Trophoblast cell (in vitro differentiated cells and primary cell): Measurements from ENCODE around the gene CRAT.
A peak's percentile ranks its signal among the peaks of the same experiment; 100 is the strongest.

Experiments
- DNase-seq, 2 donors: peaks; one replicate each; pipeline ENCODE4 v3.0.0-alpha.2; 2016
- H2AFZ ChIP-seq: 2 replicates; pipeline ENCODE4 v1.6.1; 2013; ENCODE audit warnings: low read length, moderate library complexity, mild to moderate bottlenecking; ENCODE audit not compliant: insufficient read depth, poor library complexity
- H2AK5ac ChIP-seq: 2 replicates; pipeline ENCODE4 v1.6.1; 2013; ENCODE audit warnings: mild to moderate bottlenecking, low read length
- H2BK120ac ChIP-seq: 2 replicates; pipeline ENCODE4 v1.6.1; 2013; ENCODE audit warnings: low read length, mild to moderate bottlenecking, moderate library complexity; ENCODE audit not compliant: insufficient read depth, poor library complexity
- H2BK12ac ChIP-seq: 2 replicates; pipeline ENCODE4 v1.6.1; 2013; ENCODE audit warnings: mild to moderate bottlenecking, low read length, moderate library complexity
- H2BK5ac ChIP-seq: 2 replicates; pipeline ENCODE4 v1.6.1; 2013; ENCODE audit warnings: low read length, low read depth, moderate library complexity, mild to moderate bottlenecking; ENCODE audit not compliant: poor library complexity
- H3K14ac ChIP-seq: 2 replicates; pipeline ENCODE4 v1.6.1; 2013; ENCODE audit warnings: mild to moderate bottlenecking, low read length
- H3K18ac ChIP-seq: 2 replicates; pipeline ENCODE4 v1.6.1; 2013; ENCODE audit warnings: mild to moderate bottlenecking, low read length
- H3K23ac ChIP-seq: 2 replicates; pipeline ENCODE4 v1.6.1; 2013; ENCODE audit warnings: low read length
- H3K27ac ChIP-seq: 2 replicates; pipeline ENCODE4 v1.5.1; 2013; ENCODE audit warnings: low read depth, mild to moderate bottlenecking, inconsistent platforms, low read length, moderate library complexity
- H3K27me3 ChIP-seq: 2 replicates; pipeline ENCODE4 v1.6.1; 2013; ENCODE audit warnings: inconsistent platforms, mild to moderate bottlenecking, low read length, moderate library complexity; ENCODE audit not compliant: insufficient read depth
- H3K36me3 ChIP-seq, 2 experiments: 1 replicate in 1 of 2; 2 replicates in 1 of 2; pipeline ENCODE4 v1.6.1; 2013; ENCODE audit warnings: low read length in 2 of 2, mild to moderate bottlenecking in 2 of 2, moderate library complexity in 1 of 2; ENCODE audit not compliant: insufficient read depth in 2 of 2, control insufficient read depth in 1 of 2
- H3K4ac ChIP-seq: 2 replicates; pipeline ENCODE4 v1.6.1; 2013; ENCODE audit warnings: low read depth, mild to moderate bottlenecking, low read length, moderate library complexity
- H3K4me1 ChIP-seq, 2 experiments: 1 replicate in 1 of 2; 2 replicates in 1 of 2; pipeline ENCODE4 v1.6.1; 2013; ENCODE audit warnings: low read length in 2 of 2, mild to moderate bottlenecking in 2 of 2, moderate library complexity in 1 of 2; ENCODE audit not compliant: insufficient read depth in 2 of 2, control insufficient read depth in 1 of 2
- H3K4me2 ChIP-seq: 2 replicates; pipeline ENCODE4 v1.6.1; 2013; ENCODE audit warnings: inconsistent platforms, mild to moderate bottlenecking, low read length, moderate library complexity
- H3K4me3 ChIP-seq: 2 replicates; pipeline ENCODE4 v1.5.1; 2013; ENCODE audit warnings: mild to moderate bottlenecking, low read depth, low read length, inconsistent platforms
- H3K79me1 ChIP-seq: one replicate; pipeline ENCODE4 v1.6.1; 2013; ENCODE audit warnings: low read length
- H3K79me2 ChIP-seq: 2 replicates; pipeline ENCODE4 v1.6.1; 2013; ENCODE audit warnings: low read length, mild to moderate bottlenecking; ENCODE audit not compliant: control insufficient read depth, insufficient read depth, poor library complexity
- H3K9ac ChIP-seq: 2 replicates; pipeline ENCODE4 v1.6.1; 2013; ENCODE audit warnings: mild to moderate bottlenecking, low read length
- H3K9me3 ChIP-seq: 2 replicates; pipeline ENCODE4 v1.6.1; 2013; ENCODE audit warnings: low read depth, mild to moderate bottlenecking, control low read depth, inconsistent platforms, low read length; ENCODE audit not compliant: insufficient read depth
- H4K12ac ChIP-seq: 2 replicates; pipeline ENCODE4 v1.6.1; 2013; ENCODE audit warnings: low read depth, mild to moderate bottlenecking, low read length, moderate library complexity
- H4K8ac ChIP-seq: 2 replicates; pipeline ENCODE4 v1.6.1; 2013; ENCODE audit warnings: low read depth, mild to moderate bottlenecking, low read length, moderate library complexity
- H4K91ac ChIP-seq: one replicate; pipeline ENCODE4 v1.6.1; 2013; ENCODE audit warnings: low read depth, mild to moderate bottlenecking, low read length, moderate library complexity
- WGBS: extraction: QIAGEN DNeasy Blood & Tissue Kit; methylation state at CpG from one replicate; pipeline ENCODE4 v1.1.7; 2013; ENCODE audit warnings: missing lambda C conversion rate; ENCODE audit not compliant: insufficient read length, insufficient coverage; ENCODE audit errors: extremely low coverage; 5-methylcytosine and 5-hydroxymethylcytosine counted together

The CRAT gene

GRCh38 chr9:129146441-129146941 is 35.9 kb upstream of the CRAT start:
- Histone ChIP-seq H4K8ac (peak overlapping the region; percentile 83), H3K23ac (no peak overlapping the region), H3K14ac (peak overlapping the region; percentile 93), H3K27me3 (no peaks in the 10 kb centered on the region), H2BK120ac (peak overlapping the region; percentile 98), H3K9me3 (no peaks in the 10 kb centered on the region), H3K79me2 (peaks cover 21% of the 10 kb centered on the region), H3K27ac (peak overlapping the region; percentile 98), H2BK5ac (peak overlapping the region; percentile 87), H3K79me1 (peaks cover 50% of the 10 kb centered on the region), H3K18ac (peak overlapping the region; percentile 96), H3K4ac (peak overlapping the region; percentile 72), H2BK12ac (peak overlapping the region; percentile 73), H2AK5ac (peak overlapping the region; percentile 92), H3K4me3 (no peak overlapping the region), H2AFZ (peak overlapping the region; percentile 41), H3K4me2 (peak overlapping the region; percentile 6), H3K9ac (peak overlapping the region; percentile 9), H4K91ac (peak overlapping the region; percentile 97), H3K36me3 (peaks cover 46 to 51% of the 10 kb centered on the region in 2 experiments), H3K4me1 (peaks cover 48 to 60% of the 10 kb centered on the region in 2 experiments), H4K12ac (peak overlapping the region; percentile 76)
- no peak for DNase-seq
- WGBS, result no CpG with 5 or more reads among the region's 8 CpGs

- H2BK5ac ChIP-seq, result peak overlapping the region; percentile 87
- H3K36me3 ChIP-seq, result peaks cover 40 to 46% of the 10 kb centered on the region in 2 experiments
- H3K9me3 ChIP-seq, result no peaks in the 10 kb centered on the region
- peak overlapping the region; percentile 41 for H2AFZ ChIP-seq
- H3K4me3 ChIP-seq, result no peak overlapping the region
- no peak overlapping the region for H3K23ac ChIP-seq
- no peak for DNase-seq
- peak overlapping the region; percentile 10 for H3K4me2 ChIP-seq
- H4K8ac ChIP-seq, result peak overlapping the region; percentile 83
- peak overlapping the region; percentile 91 for H2BK12ac ChIP-seq
- peak overlapping the region; percentile 98 for H2BK120ac ChIP-seq
- peak overlapping the region; percentile 76 for H4K12ac ChIP-seq
- H3K79me1 ChIP-seq, result peaks cover 56% of the 10 kb centered on the region
- H3K27me3 ChIP-seq, result no peaks in the 10 kb centered on the region
- peak overlapping the region; percentile 92 for H2AK5ac ChIP-seq
- H4K91ac ChIP-seq, result peak overlapping the region; percentile 97
- peak overlapping the region; percentile 76 for H3K4ac ChIP-seq
- H3K14ac ChIP-seq, result peak overlapping the region; percentile 93
- H3K9ac ChIP-seq, result peak overlapping the region; percentile 4
- H3K18ac ChIP-seq, result peak overlapping the region; percentile 96
- peaks cover 27% of the 10 kb centered on the region for H3K79me2 ChIP-seq
- H3K4me1 ChIP-seq, result peaks cover 54 to 66% of the 10 kb centered on the region in 2 experiments
- WGBS, result no CpG with 5 or more reads among the region's 7 CpGs
- H3K27ac ChIP-seq, result peak overlapping the region; percentile 98
Measured at GRCh38 chr9:129145841-129146292, 35.3 kb upstream of the CRAT start.

- H3K23ac ChIP-seq, result no peak overlapping the region
- peak overlapping the region; percentile 97 for H4K91ac ChIP-seq
- H2AFZ ChIP-seq, result peak overlapping the region; percentile 61
- peak overlapping the region; percentile 72 for H4K8ac ChIP-seq
- H2BK12ac ChIP-seq, result peak overlapping the region; percentile 91
- H3K79me1 ChIP-seq, result peaks cover 61% of the 10 kb centered on the region
- peak overlapping the region; percentile 49 for H2AK5ac ChIP-seq
- peaks cover 31% of the 10 kb centered on the region for H3K79me2 ChIP-seq
- no peak for DNase-seq
- peak overlapping the region; percentile 96 for H3K18ac ChIP-seq
- H3K4me3 ChIP-seq, result no peak overlapping the region
- H3K14ac ChIP-seq, result peak overlapping the region; percentile 91
- peak overlapping the region; percentile 7 for H3K4me2 ChIP-seq
- H3K4ac ChIP-seq, result peak overlapping the region; percentile 76
- H3K9me3 ChIP-seq, result no peaks in the 10 kb centered on the region
- peak overlapping the region; percentile 97 for H2BK120ac ChIP-seq
- no CpG with 5 or more reads among the region's 2 CpGs for WGBS
- peak overlapping the region; percentile 98 for H3K27ac ChIP-seq
- no peak overlapping the region for H3K9ac ChIP-seq
- H3K27me3 ChIP-seq, result no peaks in the 10 kb centered on the region
- H3K4me1 ChIP-seq, result peaks cover 56 to 71% of the 10 kb centered on the region in 2 experiments
- peaks cover 36 to 42% of the 10 kb centered on the region in 2 experiments for H3K36me3 ChIP-seq
- H4K12ac ChIP-seq, result peak overlapping the region; percentile 79
- peak overlapping the region; percentile 84 for H2BK5ac ChIP-seq
Measured at GRCh38 chr9:129145316-129145715, 34.7 kb upstream of the CRAT start.

GRCh38 chr9:129143031-129143927 is 32.7 kb upstream of the CRAT start:
- H2AFZ ChIP-seq, result peak overlapping the region; percentile 59
- H3K4me3 ChIP-seq, result no peak overlapping the region
- H2BK120ac ChIP-seq, result peak overlapping the region; percentile 96
- peak overlapping the region; percentile 94 for H3K27ac ChIP-seq
- H3K4ac ChIP-seq, result peak overlapping the region; percentile 82
- no peak overlapping the region for H3K9ac ChIP-seq
- peak; percentile 60 to 82 for DNase-seq
- peak overlapping the region; percentile 88 for H3K18ac ChIP-seq
- H2BK12ac ChIP-seq, result peak overlapping the region; percentile 96
- no peaks in the 10 kb centered on the region for H3K9me3 ChIP-seq
- H3K79me2 ChIP-seq, result peaks cover 38% of the 10 kb centered on the region
- no peaks in the 10 kb centered on the region for H3K27me3 ChIP-seq
- peak overlapping the region; percentile 92 for H3K14ac ChIP-seq
- H2AK5ac ChIP-seq, result peak overlapping the region; percentile 98
- H3K79me1 ChIP-seq, result peaks cover 73% of the 10 kb centered on the region
- peak overlapping the region; percentile 98 for H4K91ac ChIP-seq
- WGBS, result no CpG with 5 or more reads among the region's 14 CpGs
- no peak overlapping the region for H3K23ac ChIP-seq
- H3K36me3 ChIP-seq, result peaks cover 22 to 28% of the 10 kb centered on the region in 2 experiments
- peak overlapping the region; percentile 72 for H4K12ac ChIP-seq
- peak overlapping the region; percentile 29 for H3K4me2 ChIP-seq
- peak overlapping the region; percentile 95 for H2BK5ac ChIP-seq
- H3K4me1 ChIP-seq, result peaks cover 68 to 81% of the 10 kb centered on the region in 2 experiments
- peak overlapping the region; percentile 81 for H4K8ac ChIP-seq
